NCI-H2107 (cell line): Measurements from ENCODE around the gene IGF2.

Experiments used
- DNase-seq: peaks from one replicate; lab custom pipeline; 2025; lab: John Stamatoyannopoulos, UW

Gene IGF2

DNA sequence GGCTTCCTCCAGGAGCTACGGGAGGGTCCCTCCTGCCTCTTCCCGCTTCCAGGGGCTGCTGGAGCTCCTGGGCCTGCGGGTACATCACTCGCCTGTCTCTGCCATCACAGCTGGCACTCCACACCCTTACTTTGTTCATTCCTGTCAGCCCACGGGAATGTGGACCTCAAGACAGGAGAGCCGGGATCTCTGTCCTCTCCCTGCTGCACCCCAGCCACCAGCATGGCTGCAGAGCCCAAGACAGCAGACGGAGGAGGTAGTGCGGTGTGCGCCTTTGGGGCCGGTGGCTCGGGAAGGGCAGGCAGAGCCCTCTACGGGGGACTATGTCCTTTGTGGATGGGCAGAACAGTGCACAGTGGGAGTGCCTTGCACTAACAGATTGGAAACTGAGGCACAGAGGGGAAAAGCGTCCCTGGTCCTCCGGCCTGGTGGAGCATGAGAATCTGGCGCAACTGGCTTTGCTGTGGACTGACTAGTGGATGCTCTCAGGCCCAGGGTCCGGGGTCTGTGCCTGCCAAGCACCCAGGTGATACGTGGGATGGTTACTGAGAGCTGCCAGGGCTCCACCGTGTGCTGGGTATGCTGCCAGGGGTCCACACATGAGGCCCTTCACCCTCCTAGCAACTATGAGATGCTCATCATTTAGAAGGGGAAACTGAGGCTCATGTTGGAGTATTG lies 47.3 kb downstream of the IGF2 start:
- no peak for DNase-seq

DNA sequence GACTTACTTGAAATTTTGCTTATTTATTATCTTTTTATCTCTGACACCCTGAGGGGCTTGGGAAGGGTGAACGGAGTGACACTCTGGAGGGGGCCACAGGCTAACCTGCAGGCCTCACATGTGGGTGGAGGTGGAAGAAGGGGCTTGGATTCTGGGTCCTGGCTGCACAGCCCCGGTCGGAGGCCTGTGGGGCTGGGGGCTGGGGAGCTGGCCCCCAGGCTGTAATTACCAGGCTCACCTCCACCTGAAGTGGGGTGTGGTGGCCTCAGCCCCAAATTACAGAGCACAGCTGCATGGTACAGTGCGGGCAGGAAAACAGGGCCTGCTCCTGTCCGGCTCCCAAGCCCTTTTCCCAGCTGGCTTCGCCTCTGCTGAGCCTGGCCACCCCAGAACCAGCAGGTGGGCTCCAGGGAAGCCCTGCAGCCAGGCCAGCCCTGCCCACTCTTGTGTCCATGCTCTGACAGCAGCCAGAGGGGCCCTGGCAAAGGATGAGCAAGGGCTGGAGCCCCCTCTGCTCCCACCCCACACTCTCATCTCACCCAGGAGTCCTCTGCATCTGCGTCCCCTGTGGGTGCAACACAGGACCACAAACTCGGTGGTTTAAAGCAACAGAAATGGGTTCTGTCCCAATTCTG lies 48.0 kb downstream of the IGF2 start:
- no peak for DNase-seq

GRCh38 chr11:2090172-2091111 lies 48.7 kb downstream of the IGF2 start:
- no peak for DNase-seq

GRCh38 chr11:2089536-2090165 lies 49.5 kb downstream of the IGF2 start:
- no peak for DNase-seq

DNA sequence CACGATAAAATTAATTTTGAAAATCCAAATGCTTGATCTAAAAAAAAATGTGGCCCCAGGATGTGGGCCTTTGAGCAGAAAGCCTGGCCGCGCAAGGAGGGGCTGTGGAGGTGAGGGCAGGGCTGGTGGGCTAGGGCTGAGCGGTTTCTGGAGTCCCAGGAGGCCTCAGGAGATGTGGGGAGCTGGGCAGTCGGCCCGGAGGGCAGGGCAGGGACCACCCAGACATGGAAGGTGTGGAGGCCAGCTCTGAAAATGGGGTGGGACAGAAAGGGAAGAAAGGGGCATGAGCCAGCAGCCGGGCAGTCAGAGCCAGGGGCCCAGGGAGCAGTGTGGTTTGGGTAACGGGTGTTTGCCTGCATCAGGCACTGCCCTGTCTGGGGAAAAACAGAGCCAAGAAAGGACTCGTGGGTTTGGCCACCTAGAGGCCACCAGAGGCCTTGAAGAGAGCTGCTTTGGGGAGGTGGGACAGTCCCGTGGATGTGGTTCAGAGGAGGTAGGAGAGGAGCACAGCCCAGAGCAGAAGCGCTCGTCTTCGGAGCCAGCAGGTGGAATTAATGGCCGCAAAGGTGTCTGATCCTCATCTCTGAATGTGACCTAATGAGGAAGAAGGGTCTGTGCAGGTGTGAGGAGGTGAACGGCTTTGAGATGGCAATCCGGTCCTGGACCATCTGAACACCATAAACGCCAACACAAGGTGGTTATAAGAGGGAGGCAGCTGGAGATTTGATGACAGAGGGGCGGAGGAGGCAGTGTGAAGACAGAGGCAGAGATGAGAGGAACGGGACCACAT lies 50.2 kb downstream of the IGF2 start:
- no peak for DNase-seq

GRCh38 chr11:2088284-2088683 lies 50.9 kb downstream of the IGF2 start:
- DNase-seq, result no peak

- no peak for DNase-seq
Measured at GRCh38 chr11:2086239-2087040, 52.7 kb downstream of the IGF2 start.

- DNase-seq, result no peak
Measured at GRCh38 chr11:2085251-2086066, 53.7 kb downstream of the IGF2 start.

GRCh38 chr11:2084721-2085120 lies 54.5 kb downstream of the IGF2 start:
- DNase-seq, result no peak
